RWPE2 (cell line): ENCODE data around the gene PIK3R1.

Experiments
- ATAC-seq: fragments of 200-7000 bp; cut with Tn5 transposase; 3 replicates; pipeline ENCODE4 v1.9.1; 2021; ENCODE audit warnings: low read depth
- DNase-seq: peaks from one replicate; pipeline ENCODE4 v3.0.0-alpha.2; 2020; ENCODE audit warnings: low spot score
- H3K27ac ChIP-seq: fragments of 450-650 bp; 2 replicates; pipeline ENCODE4 v1.5.1; 2017; ENCODE audit warnings: mild to moderate bottlenecking; ENCODE audit not compliant: poor library complexity, severe bottlenecking
- H3K27me3 ChIP-seq: fragments of 250-450 bp; sonication (Bioruptor Pico); 2 replicates; pipeline ENCODE4 v1.5.1; 2021; ENCODE audit warnings: mild to moderate bottlenecking, moderate library complexity; ENCODE audit not compliant: insufficient read depth, poor library complexity, severe bottlenecking
- H3K36me3 ChIP-seq: fragments of 250-450 bp; sonication (Bioruptor Pico); 2 replicates; pipeline ENCODE4 v1.5.1; 2020; ENCODE audit warnings: low read depth, mild to moderate bottlenecking, moderate library complexity
- H3K4me1 ChIP-seq: fragments of 250-450 bp; sonication (Bioruptor Pico); 2 replicates; pipeline ENCODE4 v1.5.1; 2021; ENCODE audit warnings: mild to moderate bottlenecking, moderate library complexity; ENCODE audit not compliant: insufficient read depth, poor library complexity, severe bottlenecking
- H3K4me3 ChIP-seq: fragments of 250-450 bp; sonication (Bioruptor Pico); 2 replicates; pipeline ENCODE4 v1.5.1; 2021; ENCODE audit warnings: mild to moderate bottlenecking, moderate library complexity; ENCODE audit not compliant: severe bottlenecking
- H3K9me3 ChIP-seq: fragments of 250-450 bp; sonication (Bioruptor Pico); 2 replicates; pipeline ENCODE4 v1.5.1; 2021; ENCODE audit warnings: mild to moderate bottlenecking, moderate library complexity; ENCODE audit not compliant: severe bottlenecking
- TF ChIP-seq, protein P1 (sequence below): fragments of 450-650 bp; IDR thresholded peaks from one replicate; pipeline ENCODE4 v1.5.1; 2017; ENCODE audit warnings: mild to moderate bottlenecking, moderate library complexity; ENCODE audit not compliant: poor library complexity, severe bottlenecking

PIK3R1 gene

DNA sequence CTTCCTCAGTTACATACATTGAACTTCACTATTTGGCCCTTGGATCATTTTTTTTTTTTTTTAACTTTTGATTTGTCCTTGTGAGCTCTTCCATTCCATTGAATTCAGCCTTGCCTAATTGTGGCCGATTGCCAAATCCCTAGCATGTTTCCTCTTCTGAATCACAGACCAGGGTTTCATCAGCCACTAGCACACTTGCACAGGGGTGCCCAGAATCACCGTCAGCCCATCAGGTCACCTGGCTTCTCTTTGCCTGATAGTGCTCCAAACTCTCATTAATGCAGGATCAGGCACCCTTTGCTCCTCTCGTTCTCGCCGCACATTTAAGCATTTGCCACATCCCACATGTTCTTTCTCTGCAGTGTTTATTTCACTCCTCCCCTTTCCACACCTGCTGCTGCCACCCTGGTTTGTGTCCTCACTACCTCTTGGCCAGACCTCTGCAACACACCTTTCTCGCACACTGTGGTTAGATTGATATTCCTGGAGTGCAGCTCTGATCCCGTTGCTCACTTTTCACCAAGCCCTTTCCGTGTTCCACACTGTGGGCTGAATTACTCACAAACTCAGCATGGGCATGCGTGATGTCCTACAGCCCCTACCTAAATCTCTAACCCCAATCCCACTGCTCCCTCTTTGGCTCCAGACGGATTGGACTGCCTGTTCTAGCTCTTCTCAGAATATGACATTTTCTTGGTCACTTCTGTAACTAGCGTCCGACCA is 9.8 kb downstream of the PIK3R1 start:
- TF ChIP-seq, protein P1, sequence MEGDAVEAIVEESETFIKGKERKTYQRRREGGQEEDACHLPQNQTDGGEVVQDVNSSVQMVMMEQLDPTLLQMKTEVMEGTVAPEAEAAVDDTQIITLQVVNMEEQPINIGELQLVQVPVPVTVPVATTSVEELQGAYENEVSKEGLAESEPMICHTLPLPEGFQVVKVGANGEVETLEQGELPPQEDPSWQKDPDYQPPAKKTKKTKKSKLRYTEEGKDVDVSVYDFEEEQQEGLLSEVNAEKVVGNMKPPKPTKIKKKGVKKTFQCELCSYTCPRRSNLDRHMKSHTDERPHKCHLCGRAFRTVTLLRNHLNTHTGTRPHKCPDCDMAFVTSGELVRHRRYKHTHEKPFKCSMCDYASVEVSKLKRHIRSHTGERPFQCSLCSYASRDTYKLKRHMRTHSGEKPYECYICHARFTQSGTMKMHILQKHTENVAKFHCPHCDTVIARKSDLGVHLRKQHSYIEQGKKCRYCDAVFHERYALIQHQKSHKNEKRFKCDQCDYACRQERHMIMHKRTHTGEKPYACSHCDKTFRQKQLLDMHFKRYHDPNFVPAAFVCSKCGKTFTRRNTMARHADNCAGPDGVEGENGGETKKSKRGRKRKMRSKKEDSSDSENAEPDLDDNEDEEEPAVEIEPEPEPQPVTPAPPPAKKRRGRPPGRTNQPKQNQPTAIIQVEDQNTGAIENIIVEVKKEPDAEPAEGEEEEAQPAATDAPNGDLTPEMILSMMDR, result no peak
- DNase-seq, result peak; percentile 90
- peaks cover 28% of the 10 kb centered on the region for H3K4me1 ChIP-seq

GRCh38 chr5:68225911-68226545 is 10.5 kb downstream of the PIK3R1 start:
- Histone ChIP-seq H3K27me3 (no peaks in the 10 kb centered on the region), H3K36me3 (peaks cover 66% of the 10 kb centered on the region), H3K4me3 (no peak overlapping the region), H3K9me3 (peaks cover 2% of the 10 kb centered on the region), H3K27ac (peak overlapping the region; percentile 87), H3K4me1 (peaks cover 28% of the 10 kb centered on the region)
- ATAC-seq, result no peak
- DNase-seq, result no peak
- TF ChIP-seq, protein P1, result no peak

More for the DNA sequence above, 9.8 kb downstream of the PIK3R1 start:
- peak overlapping the region; percentile 87 for H3K27ac ChIP-seq
- peaks cover 2% of the 10 kb centered on the region for H3K9me3 ChIP-seq
- H3K4me3 ChIP-seq, result no peak overlapping the region
- peak; percentile 90 for ATAC-seq
- peaks cover 66% of the 10 kb centered on the region for H3K36me3 ChIP-seq
- no peaks in the 10 kb centered on the region for H3K27me3 ChIP-seq

GRCh38 chr5:68226546-68227073 is 11.1 kb downstream of the PIK3R1 start:
- Histone ChIP-seq H3K36me3 (peaks cover 66% of the 10 kb centered on the region), H3K4me1 (peaks cover 28% of the 10 kb centered on the region), H3K9me3 (no peaks in the 10 kb centered on the region), H3K4me3 (no peak overlapping the region), H3K27me3 (no peaks in the 10 kb centered on the region), H3K27ac (peak overlapping the region; percentile 87)
- DNase-seq (no peak), ATAC-seq (no peak)
- TF ChIP-seq, protein P1, result no peak

DNA sequence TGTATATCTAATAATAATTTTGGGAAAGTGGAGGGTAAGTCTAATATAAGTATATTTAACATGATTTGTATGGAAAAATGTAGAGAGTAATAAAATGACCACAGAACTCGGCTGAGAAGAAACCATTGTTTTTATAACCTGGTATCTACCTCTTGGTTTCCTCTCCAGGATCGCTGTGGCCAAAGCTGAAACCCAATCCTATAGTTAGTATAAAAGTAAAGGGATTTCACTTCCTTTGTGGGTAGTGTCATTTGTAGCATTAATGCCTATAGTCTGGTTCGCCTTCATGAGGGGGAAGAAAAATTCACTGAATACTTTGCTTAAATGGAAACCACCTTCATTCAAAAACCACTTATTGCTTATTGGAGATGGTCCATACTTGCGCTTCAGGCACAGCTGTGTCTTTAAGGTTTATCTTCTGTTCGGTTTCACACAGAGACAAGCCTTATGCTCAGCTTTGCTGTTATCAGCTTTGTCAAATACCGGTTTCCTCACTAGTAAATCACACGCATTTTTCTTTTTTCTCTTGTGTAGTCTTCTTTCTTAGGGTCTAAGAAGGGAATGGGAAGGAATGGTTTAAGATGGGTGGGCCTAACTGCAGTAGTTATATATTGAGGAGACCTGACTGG is 12.1 kb downstream of the PIK3R1 start:
- Histone ChIP-seq H3K27me3 (no peaks in the 10 kb centered on the region), H3K9me3 (no peaks in the 10 kb centered on the region), H3K4me1 (peaks cover 28% of the 10 kb centered on the region), H3K36me3 (peaks cover 72% of the 10 kb centered on the region), H3K4me3 (no peak overlapping the region), H3K27ac (no peak overlapping the region)
- no peak for ATAC-seq
- no peak for DNase-seq
- TF ChIP-seq, protein P1, result no peak
